Heart left ventricle (tissue), 13 donors: ENCODE data around the gene BEND2.

Experiments
- CTCF ChIP-seq, 12 donors: fragments of 200-600 bp; sonication (generic) in 4 of 12; IDR thresholded peaks; one replicate each; pipeline versions ENCODE4 v1.5.0 to v1.8.0; 2018 to 2022; ENCODE audit warnings: antibody characterized with exemption in 12 of 12, mild to moderate bottlenecking in 5 of 12
- POLR2A ChIP-seq, 2 donors: fragments of 450-650 bp; IDR thresholded peaks; one replicate each; pipeline ENCODE4 v1.6.1; 2017; ENCODE audit warnings: antibody characterized with exemption in 2 of 2, mild to moderate bottlenecking in 2 of 2, moderate library complexity in 2 of 2
- donor health status: ischemic (EF 13 %, LVEDD 7.1; RV severe dilation, severe dysfunction).
- donor health status: DM: no; HTN: yes; CAD: no.
- donor health status: DM: no; HTN: no; CAD: no.
- donor health status: ischemic (EF 25% LVEDD 6.9; RV normal size, moderate dysfunction).
- donor health status: ischemic (EF 25% LVEDD 5.7; RV mildly dilated, moderate dysfunction).
- donor health status: ischemic (EF 35%, LVEDD 5.7; RV mildly dilated, moderate dysfunction).
- donor health status: nonischemic (EF 11% LVEDD 7.7; RV severe dilation, severe dysfunction).
- donor health status: DM: yes; HTN: yes; CAD: no.
- donor health status: PGD.
- donor health status: ischemic (EF 29% LVEDD 5.4; RV normal size, mild dysfunction).
- donor health status: nonischemic (EF 23%, LVEDD 6.1; RV moderate dilation, normal function).

- TF ChIP-seq POLR2A (IDR thresholded peaks at IDR 0.05) (no peak), CTCF (IDR thresholded peaks at IDR 0.05) (no peak)
Observed at GRCh38 chrX:18179446-18179845, 41.2 kb downstream of the BEND2 start.
